GM12878 (cell line): ENCODE measurements around the gene KIAA0319L. TPM values are rescaled to one million over a fixed set of nuclear protein-coding genes. Genes with fewer than 3 reads are reported as not detected.

Experiments used
- ATAC-seq: fragments of 200-7000 bp; cut with Tn5 transposase; 3 replicates; pipeline ENCODE4 v1.9.1; 2020; ENCODE audit warnings: mild to moderate bottlenecking, moderate library complexity
- BruUV-seq: library from RNA; stranded (reverse); fragments of 400-500 nt; replicated peaks from 2 replicates; lab custom pipeline; 2021; lab: Mats Ljungman, UMichigan
- CTCF ChIA-PET: fragments of 300-600 bp; sonication (Branson Sonifier 250); formaldehyde crosslinking; extraction: SDS; loops from one replicate; lab custom pipeline; 2021; ENCODE audit warnings: inconsistent platforms; lab: Yijun Ruan, JAX
- POLR2A ChIA-PET: fragments of 350-600 bp; formaldehyde crosslinking; extraction: SDS; loops from one replicate; lab custom pipeline; 2021; ENCODE audit warnings: inconsistent platforms; lab: Charles Lee
- RAD21 ChIA-PET: fragments of 300-600 bp; sonication (Branson Sonifier 250); formaldehyde crosslinking; loops from one replicate; lab custom pipeline; 2023; ENCODE audit warnings: antibody characterized with exemption; ENCODE audit not compliant: unreplicated experiment; lab: Charles Lee
- SMC1A ChIA-PET: fragments of 300-600 bp; sonication (Branson Sonifier 250); formaldehyde crosslinking; loops from one replicate; lab custom pipeline; 2023; ENCODE audit not compliant: unreplicated experiment, uncharacterized antibody; lab: Charles Lee
- DNase-seq: peaks from one replicate; pipeline ENCODE4 v3.0.0-alpha.2; 2011; ENCODE audit warnings: low read depth, low spot score
- FAIRE-seq: peaks from 3 replicates; lab custom pipeline; 2011; peaks lifted over from hg19 to GRCh38; lab: Jason Lieb, UNC
- H2AFZ ChIP-seq: 2 replicates; pipeline ENCODE4 v1.6.0; 2011; ENCODE audit warnings: low read depth, low read length, control low read depth; ENCODE audit not compliant: control insufficient read depth
- H3K27ac ChIP-seq: 2 replicates; pipeline ENCODE4 v1.5.1; 2011; ENCODE audit warnings: control low read depth; ENCODE audit not compliant: control insufficient read depth, insufficient read depth
- H3K27me3 ChIP-seq, 2 experiments: replicated peaks in 1 of 2; 2 replicates each; pipeline versions ENCODE4 v1.6.0 to v1.6.1; 2011; ENCODE audit warnings: low read length in 1 of 2; ENCODE audit not compliant: control insufficient read depth in 2 of 2, insufficient read depth in 2 of 2
- H3K36me3 ChIP-seq, 2 experiments: 2 replicates each; pipeline ENCODE4 v1.5.1; 2011; ENCODE audit warnings: low read length in 1 of 2; ENCODE audit not compliant: control insufficient read depth in 2 of 2, insufficient read depth in 2 of 2
- H3K4me1 ChIP-seq: 2 replicates; pipeline ENCODE4 v1.6.1; 2011; ENCODE audit warnings: mild to moderate bottlenecking, low read length, moderate library complexity, mixed read lengths; ENCODE audit not compliant: control insufficient read depth, insufficient read depth
- H3K4me2 ChIP-seq: 2 replicates; pipeline ENCODE4 v1.6.0; 2011; ENCODE audit warnings: control low read depth; ENCODE audit not compliant: control insufficient read depth, insufficient read depth
- H3K4me3 ChIP-seq: fragments of 200-600 bp; sonication (generic); 2 replicates; pipeline ENCODE4 v1.5.1; 2016
- H3K79me2 ChIP-seq: 2 replicates; pipeline ENCODE4 v1.6.0; 2011; ENCODE audit warnings: low read length; ENCODE audit not compliant: control insufficient read depth, insufficient read depth
- H3K9ac ChIP-seq: 2 replicates; pipeline ENCODE4 v1.8.0; 2011; ENCODE audit warnings: low read length, control low read depth, mixed read lengths; ENCODE audit not compliant: control insufficient read depth, insufficient read depth
- H3K9me3 ChIP-seq: replicated peaks from 3 replicates; pipeline ENCODE4 v1.5.1; 2011; ENCODE audit warnings: mild to moderate bottlenecking, low read length; ENCODE audit not compliant: control insufficient read depth, insufficient read depth
- H4K20me1 ChIP-seq: 2 replicates; pipeline ENCODE4 v1.6.0; 2011; ENCODE audit not compliant: control insufficient read depth, insufficient read depth
- ATF3 ChIP-seq: IDR thresholded peaks from 2 replicates; pipeline ENCODE4 v1.6.1; 2011; ENCODE audit warnings: low read depth, mild to moderate bottlenecking, low read length, moderate library complexity, borderline replicate concordance; ENCODE audit errors: extremely low read depth
- CHD2 ChIP-seq: IDR thresholded peaks from 2 replicates; pipeline ENCODE4 v1.6.1; 2011; ENCODE audit warnings: low read depth, low read length, improper control_type of control experiment, borderline replicate concordance
- FOS ChIP-seq: IDR thresholded peaks from 3 replicates; pipeline ENCODE4 v1.6.1; 2011; ENCODE audit warnings: borderline replicate concordance; ENCODE audit not compliant: insufficient read length; ENCODE audit errors: extremely low read depth
- HCFC1 ChIP-seq: fragments of 150-350 bp; IDR thresholded peaks from 2 replicates; pipeline ENCODE4 v1.6.1; 2014; ENCODE audit warnings: low read length
- IRF5 ChIP-seq: fragments of 450-650 bp; IDR thresholded peaks from 2 replicates; pipeline ENCODE4 v1.6.1; 2017; ENCODE audit warnings: borderline replicate concordance
- NBN ChIP-seq: fragments of 450-650 bp; IDR thresholded peaks from 2 replicates; pipeline ENCODE4 v1.6.1; 2016
- NFIC ChIP-seq: IDR thresholded peaks from 2 replicates; pipeline ENCODE4 v1.6.1; 2012; ENCODE audit warnings: low read depth, mild to moderate bottlenecking, inconsistent platforms, low read length, moderate library complexity
- SIX5 ChIP-seq: IDR thresholded peaks from 2 replicates; pipeline ENCODE4 v1.6.1; 2011; ENCODE audit warnings: mild to moderate bottlenecking, low read depth, low read length, moderate library complexity; ENCODE audit not compliant: severe bottlenecking
- SMARCA5 ChIP-seq: fragments of 450-650 bp; IDR thresholded peaks from 2 replicates; pipeline ENCODE4 v1.6.1; 2017; ENCODE audit warnings: mild to moderate bottlenecking
- SP1 ChIP-seq: IDR thresholded peaks from one replicate; pipeline ENCODE4 v1.6.1; 2011; ENCODE audit warnings: low read depth, low read length
- TCF3 ChIP-seq: IDR thresholded peaks from 2 replicates; pipeline ENCODE4 v1.6.1; 2012; ENCODE audit warnings: low read depth, mild to moderate bottlenecking, low read length, borderline replicate concordance; ENCODE audit not compliant: insufficient read depth
- WGBS: methylation state at CpG from one replicate; pipeline ENCODE4 v1.1.6; 2016; ENCODE audit warnings: low lambda C conversion rate; ENCODE audit not compliant: insufficient replicate concordance, insufficient coverage; ENCODE audit errors: missing lambda C conversion rate; 5-methylcytosine and 5-hydroxymethylcytosine counted together
- in situ Hi-C: fragments of 300-500 bp; cut with MboI; formaldehyde crosslinking; loops from 9 replicates; pipeline ENCODE4 v1.14.3; 2018; ENCODE audit warnings: mixed read lengths
- intact Hi-C: fragments of 100-400 bp; cut with micrococcal nuclease; formaldehyde crosslinking; loops from one replicate; pipeline ENCODE4 v1.14.2; 2022; ENCODE audit not compliant: unreplicated experiment
- polyA plus RNA-seq, 11 experiments: library from polyadenylated mRNA; depleted of rRNA in 4 of 11; unstranded in 6 of 11; stranded (reverse) in 5 of 11; fragments of >200 nt; fragmentation: Nextera tagmentation in 4 of 11; fragmentation: Illumina TruSeq in 1 of 11; extraction: Ambion mirVana in 4 of 11; extraction: Trizol in 1 of 11; gene quantifications; 1 replicate in 1 of 11; 2 replicates in 10 of 11; pipeline versions ENCODE4 v1.2.1 to v1.2.3, GENCODE V29; 2011 to 2016; ENCODE audit warnings: inconsistent platforms in 2 of 11, missing spikeins in 2 of 11, low read depth in 1 of 11
- total RNA-seq, 4 experiments: library from RNA; depleted of rRNA in 3 of 4; stranded (reverse); fragments of >200 nt in 3 of 4; fragmentation: Illumina TruSeq in 1 of 4; extraction: Trizol in 1 of 4; gene quantifications; 2 replicates each; pipeline versions ENCODE4 v1.2.1 to v1.2.3, GENCODE V29; 2013 to 2021
- TF ChIP-seq, protein P1 (sequence below): fragments of 450-650 bp; IDR thresholded peaks from 2 replicates; pipeline ENCODE4 v1.6.1; 2017; ENCODE audit warnings: mild to moderate bottlenecking
- TF ChIP-seq, protein P2 (sequence below): fragments of 450-650 bp; formaldehyde crosslinking; IDR thresholded peaks from 2 replicates; pipeline ENCODE4 v1.4.0; 2022; ENCODE audit warnings: mild to moderate bottlenecking, moderate library complexity
- TF ChIP-seq, protein P3 (sequence below): fragments of 450-650 bp; IDR thresholded peaks from 2 replicates; pipeline ENCODE4 v1.6.1; 2017; ENCODE audit warnings: low read depth, mild to moderate bottlenecking, moderate library complexity
- TF ChIP-seq, protein P4 (sequence below): IDR thresholded peaks from 2 replicates; pipeline ENCODE4 v1.6.1; 2012; ENCODE audit warnings: low read depth, low read length, improper control_type of control experiment

KIAA0319L gene
- total and polyA plus RNA-seq, 10 of the 15 experiments (the other 5 are each of a cell fraction or from before 2014, with no cell fraction given) = 2.6 to 57.8 (median 25.4) TPM

- Histone ChIP-seq H3K9ac (no peak overlapping the region), H3K27ac (no peak overlapping the region), H2AFZ (no peak overlapping the region), H3K4me2 (no peak overlapping the region), H3K4me3 (no peak overlapping the region), H3K9me3 (no peaks in the 10 kb centered on the region), H3K79me2 (no peaks in the 10 kb centered on the region), H3K4me1 (no peaks in the 10 kb centered on the region), H3K36me3 (peaks cover 2 to 12% of the 10 kb centered on the region in 2 experiments; a peak in 3 of 4 replicates), H4K20me1 (no peaks in the 10 kb centered on the region; the same call in 1 of the 2 replicates), H3K27me3 (no peaks in the 10 kb centered on the region)
- ChIA-PET SMC1A (interaction anchor here (0.8 to 1.3 kb wide), 2 partner anchors 17 to 20 kb away, joined by 3 read pairs; no protein-coding TSS in a partner anchor), POLR2A (interaction anchor here (0.6 kb wide), 1 partner anchor 104 kb away, joined by 4 read pairs; no protein-coding TSS in a partner anchor), CTCF (interaction anchor here (1.1 kb wide), 1 partner anchor 19 kb away, joined by 9 read pairs; no protein-coding TSS in a partner anchor), RAD21 (no interaction called here)
- ATAC-seq (no peak), DNase-seq (no peak), FAIRE-seq (no peak)
- intact Hi-C loops (no loop called here), in situ Hi-C loops (no loop called here)
- BruUV-seq = no TSS peak
- WGBS = 93% methylated on average over 10 of the region's 10 CpGs
- TF ChIP-seq ATF3 (no peak), HCFC1 (no peak), IRF5 (no peak), NBN (no peak), FOS (no peak), SIX5 (no peak), TCF3 (no peak), SMARCA5 (no peak), CHD2 (no peak), NFIC (no peak), SP1 (no peak)
- TF ChIP-seq, protein P1, sequence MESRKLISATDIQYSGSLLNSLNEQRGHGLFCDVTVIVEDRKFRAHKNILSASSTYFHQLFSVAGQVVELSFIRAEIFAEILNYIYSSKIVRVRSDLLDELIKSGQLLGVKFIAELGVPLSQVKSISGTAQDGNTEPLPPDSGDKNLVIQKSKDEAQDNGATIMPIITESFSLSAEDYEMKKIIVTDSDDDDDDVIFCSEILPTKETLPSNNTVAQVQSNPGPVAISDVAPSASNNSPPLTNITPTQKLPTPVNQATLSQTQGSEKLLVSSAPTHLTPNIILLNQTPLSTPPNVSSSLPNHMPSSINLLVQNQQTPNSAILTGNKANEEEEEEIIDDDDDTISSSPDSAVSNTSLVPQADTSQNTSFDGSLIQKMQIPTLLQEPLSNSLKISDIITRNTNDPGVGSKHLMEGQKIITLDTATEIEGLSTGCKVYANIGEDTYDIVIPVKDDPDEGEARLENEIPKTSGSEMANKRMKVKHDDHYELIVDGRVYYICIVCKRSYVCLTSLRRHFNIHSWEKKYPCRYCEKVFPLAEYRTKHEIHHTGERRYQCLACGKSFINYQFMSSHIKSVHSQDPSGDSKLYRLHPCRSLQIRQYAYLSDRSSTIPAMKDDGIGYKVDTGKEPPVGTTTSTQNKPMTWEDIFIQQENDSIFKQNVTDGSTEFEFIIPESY = no peak
- TF ChIP-seq, protein P2, sequence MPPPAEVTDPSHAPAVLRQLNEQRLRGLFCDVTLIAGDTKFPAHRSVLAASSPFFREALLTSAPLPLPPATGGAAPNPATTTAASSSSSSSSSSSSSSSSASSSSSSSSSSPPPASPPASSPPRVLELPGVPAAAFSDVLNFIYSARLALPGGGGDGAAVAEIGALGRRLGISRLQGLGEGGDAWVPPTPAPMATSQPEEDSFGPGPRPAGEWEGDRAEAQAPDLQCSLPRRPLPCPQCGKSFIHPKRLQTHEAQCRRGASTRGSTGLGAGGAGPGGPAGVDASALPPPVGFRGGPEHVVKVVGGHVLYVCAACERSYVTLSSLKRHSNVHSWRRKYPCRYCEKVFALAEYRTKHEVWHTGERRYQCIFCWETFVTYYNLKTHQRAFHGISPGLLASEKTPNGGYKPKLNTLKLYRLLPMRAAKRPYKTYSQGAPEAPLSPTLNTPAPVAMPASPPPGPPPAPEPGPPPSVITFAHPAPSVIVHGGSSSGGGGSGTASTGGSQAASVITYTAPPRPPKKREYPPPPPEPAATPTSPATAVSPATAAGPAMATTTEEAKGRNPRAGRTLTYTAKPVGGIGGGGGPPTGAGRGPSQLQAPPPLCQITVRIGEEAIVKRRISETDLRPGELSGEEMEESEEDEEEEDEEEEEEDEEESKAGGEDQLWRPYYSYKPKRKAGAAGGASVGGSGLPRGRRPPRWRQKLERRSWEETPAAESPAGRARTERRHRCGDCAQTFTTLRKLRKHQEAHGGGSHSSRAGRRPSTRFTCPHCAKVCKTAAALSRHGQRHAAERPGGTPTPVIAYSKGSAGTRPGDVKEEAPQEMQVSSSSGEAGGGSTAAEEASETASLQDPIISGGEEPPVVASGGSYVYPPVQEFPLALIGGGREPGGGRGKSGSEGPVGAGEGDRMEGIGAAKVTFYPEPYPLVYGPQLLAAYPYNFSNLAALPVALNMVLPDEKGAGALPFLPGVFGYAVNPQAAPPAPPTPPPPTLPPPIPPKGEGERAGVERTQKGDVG (CRISPR knock-in tag) = no peak
- TF ChIP-seq, protein P3, sequence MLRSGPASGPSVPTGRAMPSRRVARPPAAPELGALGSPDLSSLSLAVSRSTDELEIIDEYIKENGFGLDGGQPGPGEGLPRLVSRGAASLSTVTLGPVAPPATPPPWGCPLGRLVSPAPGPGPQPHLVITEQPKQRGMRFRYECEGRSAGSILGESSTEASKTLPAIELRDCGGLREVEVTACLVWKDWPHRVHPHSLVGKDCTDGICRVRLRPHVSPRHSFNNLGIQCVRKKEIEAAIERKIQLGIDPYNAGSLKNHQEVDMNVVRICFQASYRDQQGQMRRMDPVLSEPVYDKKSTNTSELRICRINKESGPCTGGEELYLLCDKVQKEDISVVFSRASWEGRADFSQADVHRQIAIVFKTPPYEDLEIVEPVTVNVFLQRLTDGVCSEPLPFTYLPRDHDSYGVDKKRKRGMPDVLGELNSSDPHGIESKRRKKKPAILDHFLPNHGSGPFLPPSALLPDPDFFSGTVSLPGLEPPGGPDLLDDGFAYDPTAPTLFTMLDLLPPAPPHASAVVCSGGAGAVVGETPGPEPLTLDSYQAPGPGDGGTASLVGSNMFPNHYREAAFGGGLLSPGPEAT = no peak
- TF ChIP-seq, protein P4, sequence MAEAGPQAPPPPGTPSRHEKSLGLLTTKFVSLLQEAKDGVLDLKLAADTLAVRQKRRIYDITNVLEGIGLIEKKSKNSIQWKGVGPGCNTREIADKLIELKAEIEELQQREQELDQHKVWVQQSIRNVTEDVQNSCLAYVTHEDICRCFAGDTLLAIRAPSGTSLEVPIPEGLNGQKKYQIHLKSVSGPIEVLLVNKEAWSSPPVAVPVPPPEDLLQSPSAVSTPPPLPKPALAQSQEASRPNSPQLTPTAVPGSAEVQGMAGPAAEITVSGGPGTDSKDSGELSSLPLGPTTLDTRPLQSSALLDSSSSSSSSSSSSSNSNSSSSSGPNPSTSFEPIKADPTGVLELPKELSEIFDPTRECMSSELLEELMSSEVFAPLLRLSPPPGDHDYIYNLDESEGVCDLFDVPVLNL = no peak
Observed at GRCh38 chr1:35432231-35432630, 125.0 kb downstream of the KIAA0319L start.
